Upper lobe of left lung (tissue), 4 donors: ENCODE data around the gene USP37.

ENCODE experiments used
- EP300 ChIP-seq, 4 donors: sonication (generic); formaldehyde crosslinking; IDR thresholded peaks; one replicate each; pipeline ENCODE4 v1.5.1; 2017; ENCODE audit warnings: antibody characterized with exemption in 4 of 4, control low read depth in 2 of 4
- POLR2AphosphoS5 ChIP-seq, 2 donors: sonication (generic); formaldehyde crosslinking; IDR thresholded peaks; one replicate each; pipeline ENCODE4 v1.5.1; 2017; ENCODE audit warnings: antibody characterized with exemption in 2 of 2
- TF ChIP-seq, protein P1 (sequence below), 6 experiments: fragments of 450-650 bp in 4 of 6; fragments of 200-600 bp in 2 of 6; sonication (generic) in 2 of 6; IDR thresholded peaks; one replicate each; pipeline ENCODE4 v1.5.1; 2016 to 2019; ENCODE audit warnings: antibody characterized with exemption in 6 of 6

DNA sequence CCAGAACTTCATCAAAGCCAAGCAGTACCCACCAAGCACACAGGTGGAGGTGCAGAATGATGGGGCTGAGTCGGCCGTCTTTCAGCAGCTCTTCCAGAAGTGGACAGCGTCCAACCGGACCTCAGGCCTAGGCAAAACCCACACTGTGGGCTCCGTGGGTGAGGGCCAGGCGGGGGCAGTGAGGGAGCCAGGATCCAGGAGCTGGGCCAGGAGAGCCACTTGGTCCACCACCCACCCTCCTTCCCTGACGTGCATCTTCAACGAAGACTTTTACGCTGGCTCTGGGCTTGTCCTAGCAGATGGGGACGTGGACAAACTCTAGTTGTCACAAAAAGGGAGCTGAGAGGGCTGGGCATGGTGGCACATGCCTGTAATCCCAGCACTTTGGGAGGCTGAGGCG lies 137.4 kb downstream of the USP37 start:
- TF ChIP-seq, protein P1, sequence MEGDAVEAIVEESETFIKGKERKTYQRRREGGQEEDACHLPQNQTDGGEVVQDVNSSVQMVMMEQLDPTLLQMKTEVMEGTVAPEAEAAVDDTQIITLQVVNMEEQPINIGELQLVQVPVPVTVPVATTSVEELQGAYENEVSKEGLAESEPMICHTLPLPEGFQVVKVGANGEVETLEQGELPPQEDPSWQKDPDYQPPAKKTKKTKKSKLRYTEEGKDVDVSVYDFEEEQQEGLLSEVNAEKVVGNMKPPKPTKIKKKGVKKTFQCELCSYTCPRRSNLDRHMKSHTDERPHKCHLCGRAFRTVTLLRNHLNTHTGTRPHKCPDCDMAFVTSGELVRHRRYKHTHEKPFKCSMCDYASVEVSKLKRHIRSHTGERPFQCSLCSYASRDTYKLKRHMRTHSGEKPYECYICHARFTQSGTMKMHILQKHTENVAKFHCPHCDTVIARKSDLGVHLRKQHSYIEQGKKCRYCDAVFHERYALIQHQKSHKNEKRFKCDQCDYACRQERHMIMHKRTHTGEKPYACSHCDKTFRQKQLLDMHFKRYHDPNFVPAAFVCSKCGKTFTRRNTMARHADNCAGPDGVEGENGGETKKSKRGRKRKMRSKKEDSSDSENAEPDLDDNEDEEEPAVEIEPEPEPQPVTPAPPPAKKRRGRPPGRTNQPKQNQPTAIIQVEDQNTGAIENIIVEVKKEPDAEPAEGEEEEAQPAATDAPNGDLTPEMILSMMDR (IDR thresholded peaks at IDR 0.05): no peak
- TF ChIP-seq POLR2AphosphoS5 (IDR thresholded peaks at IDR 0.05) (no peak), EP300 (IDR thresholded peaks at IDR 0.05) (no peak)
